ENCODE measurements around the gene BAZ2B. TPM values are rescaled to one million over a fixed set of nuclear protein-coding genes. Genes with fewer than 3 reads are reported as not detected.

Gene BAZ2B
- total RNA-seq, 3 donors from 2014 or later, result 58.9 to 98.1 (median 72.5) TPM

DNA sequence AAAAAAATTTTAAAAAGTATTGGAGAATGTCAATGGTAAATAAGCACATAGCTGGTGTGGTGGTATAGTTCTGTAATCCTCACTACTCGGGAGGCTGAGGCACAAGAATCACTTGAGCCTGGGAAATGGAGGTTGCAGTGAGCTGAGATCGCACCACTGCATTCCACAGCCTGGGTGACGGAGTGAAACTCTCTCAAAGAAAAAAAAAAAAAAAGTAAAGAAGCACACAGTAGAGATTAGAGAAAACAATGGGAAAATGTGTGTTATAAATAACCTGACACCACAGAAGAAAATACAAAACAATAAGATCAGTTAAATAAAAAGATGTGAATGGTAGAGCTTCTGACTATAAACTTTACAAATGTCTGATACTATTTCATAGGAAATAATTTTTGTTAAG lies 166.2 kb downstream of the BAZ2B start:
- no peaks in the 10 kb centered on the region for H3K9me3 ChIP-seq
- DNase-seq (no peak), ATAC-seq (no peak)
- no peaks in the 10 kb centered on the region for H3K36me3 ChIP-seq (ENCODE audit: low read depth)
- intact Hi-C loops (cut with DNase I, micrococcal nuclease), result no loop called here
- TF ChIP-seq, protein P1, sequence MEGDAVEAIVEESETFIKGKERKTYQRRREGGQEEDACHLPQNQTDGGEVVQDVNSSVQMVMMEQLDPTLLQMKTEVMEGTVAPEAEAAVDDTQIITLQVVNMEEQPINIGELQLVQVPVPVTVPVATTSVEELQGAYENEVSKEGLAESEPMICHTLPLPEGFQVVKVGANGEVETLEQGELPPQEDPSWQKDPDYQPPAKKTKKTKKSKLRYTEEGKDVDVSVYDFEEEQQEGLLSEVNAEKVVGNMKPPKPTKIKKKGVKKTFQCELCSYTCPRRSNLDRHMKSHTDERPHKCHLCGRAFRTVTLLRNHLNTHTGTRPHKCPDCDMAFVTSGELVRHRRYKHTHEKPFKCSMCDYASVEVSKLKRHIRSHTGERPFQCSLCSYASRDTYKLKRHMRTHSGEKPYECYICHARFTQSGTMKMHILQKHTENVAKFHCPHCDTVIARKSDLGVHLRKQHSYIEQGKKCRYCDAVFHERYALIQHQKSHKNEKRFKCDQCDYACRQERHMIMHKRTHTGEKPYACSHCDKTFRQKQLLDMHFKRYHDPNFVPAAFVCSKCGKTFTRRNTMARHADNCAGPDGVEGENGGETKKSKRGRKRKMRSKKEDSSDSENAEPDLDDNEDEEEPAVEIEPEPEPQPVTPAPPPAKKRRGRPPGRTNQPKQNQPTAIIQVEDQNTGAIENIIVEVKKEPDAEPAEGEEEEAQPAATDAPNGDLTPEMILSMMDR (IDR thresholded peaks at IDR 0.05), result no peak
- no peak overlapping the region for H3K4me3 ChIP-seq
- H3K4me1 ChIP-seq (ENCODE audit: low read depth), result no peaks in the 10 kb centered on the region

DNA sequence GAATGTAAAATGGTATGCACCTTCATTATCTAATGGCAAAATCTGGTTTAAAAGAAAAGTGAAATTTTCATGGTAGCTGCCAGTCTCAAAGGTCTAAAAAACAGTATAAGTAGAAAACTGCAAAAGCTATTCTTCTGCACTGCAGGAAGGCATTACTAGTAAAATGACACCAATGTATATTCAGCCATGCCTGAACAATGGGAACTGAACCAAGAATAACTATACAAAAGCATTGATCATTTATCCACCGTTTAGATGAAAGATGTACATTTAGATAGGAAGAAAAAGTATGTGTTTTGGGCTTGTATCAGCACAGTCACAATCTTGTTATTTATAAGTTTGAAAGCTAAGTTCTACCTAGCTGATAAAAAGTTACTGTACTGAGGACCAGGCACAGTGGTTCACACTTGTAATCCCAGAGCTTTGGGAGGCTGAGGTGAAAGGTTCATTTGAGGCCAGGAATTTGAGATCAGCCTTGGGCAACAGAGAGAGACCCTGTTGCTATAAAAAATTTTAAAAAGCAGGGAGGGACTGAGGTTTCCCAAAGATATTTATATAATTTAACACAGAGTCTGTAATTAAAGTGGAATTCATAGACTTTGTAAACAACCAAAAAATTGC lies 166.7 kb downstream of the BAZ2B start:
- TF ChIP-seq, protein P1 (IDR thresholded peaks at IDR 0.05), result no peak
- DNase-seq, result no peak

DNA sequence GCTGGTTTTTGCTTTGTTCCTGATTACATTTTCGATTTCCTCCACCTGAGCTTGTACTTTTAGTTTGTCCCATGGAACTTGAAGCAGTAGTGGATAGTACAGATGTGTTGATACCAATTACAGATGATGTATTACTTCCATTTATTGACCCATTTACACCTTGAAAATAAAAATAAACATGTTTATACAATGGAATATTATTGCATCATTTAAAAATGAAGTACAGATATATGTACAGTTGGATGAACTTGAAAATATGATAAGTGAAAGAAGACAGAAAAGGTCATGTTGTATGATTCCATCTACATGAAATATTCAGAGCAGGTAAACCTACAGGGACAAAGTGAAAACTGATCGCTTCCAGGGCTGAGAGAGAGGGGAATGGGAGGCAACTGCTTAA lies 169.5 kb downstream of the BAZ2B start:
- intact Hi-C loops (cut with DNase I, micrococcal nuclease), result no loop called here
- DNase-seq (no peak), ATAC-seq (no peak)
- TF ChIP-seq, protein P1 (IDR thresholded peaks at IDR 0.05), result no peak
- Histone ChIP-seq H3K4me3 (no peak overlapping the region), H3K9me3 (no peaks in the 10 kb centered on the region), H3K4me1 (ENCODE audit: low read depth) (no peaks in the 10 kb centered on the region), H3K36me3 (ENCODE audit: low read depth) (no peaks in the 10 kb centered on the region)

More for the DNA sequence above, 166.7 kb downstream of the BAZ2B start:
- Histone ChIP-seq H3K4me3 (no peak overlapping the region), H3K4me1 (ENCODE audit: low read depth) (no peaks in the 10 kb centered on the region), H3K9me3 (no peaks in the 10 kb centered on the region), H3K36me3 (ENCODE audit: low read depth) (no peaks in the 10 kb centered on the region)
- ATAC-seq, result no peak
- intact Hi-C loops (cut with DNase I, micrococcal nuclease), result no loop called here

- intact Hi-C loops (cut with DNase I, micrococcal nuclease), result no loop called here
- H3K9me3 ChIP-seq, result no peaks in the 10 kb centered on the region
- DNase-seq (no peak), ATAC-seq (no peak)
- no peaks in the 10 kb centered on the region for H3K36me3 ChIP-seq (ENCODE audit: low read depth)
- H3K4me3 ChIP-seq, result no peak overlapping the region
- TF ChIP-seq, protein P1 (IDR thresholded peaks at IDR 0.05), result no peak
- H3K4me1 ChIP-seq (ENCODE audit: low read depth), result no peaks in the 10 kb centered on the region
Observed at GRCh38 chr2:159446201-159446600, 170.1 kb downstream of the BAZ2B start.

DNA sequence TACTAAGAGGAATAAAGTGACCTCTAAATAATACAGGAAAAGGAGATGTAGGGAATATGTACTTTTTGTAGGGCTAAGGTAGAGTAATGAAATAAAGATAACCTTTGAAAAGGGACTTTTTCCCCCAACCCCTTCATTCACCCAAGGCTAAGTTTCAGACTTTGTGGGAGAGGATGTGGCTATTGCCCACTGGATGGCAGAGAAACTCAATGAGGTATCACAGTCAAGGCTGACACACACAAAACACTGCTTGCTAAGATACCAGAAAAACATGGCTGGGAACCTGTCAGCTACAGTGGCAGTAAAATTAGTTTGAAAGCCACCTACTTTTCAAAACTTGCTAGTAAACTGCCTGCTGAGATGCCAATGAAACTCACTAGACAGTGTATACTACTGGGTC lies 171.0 kb downstream of the BAZ2B start:
- Histone ChIP-seq H3K9me3 (no peaks in the 10 kb centered on the region), H3K36me3 (ENCODE audit: low read depth) (no peaks in the 10 kb centered on the region), H3K4me3 (no peak overlapping the region), H3K4me1 (ENCODE audit: low read depth) (no peaks in the 10 kb centered on the region)
- intact Hi-C loops (cut with DNase I, micrococcal nuclease), result no loop called here
- no peak for ATAC-seq
- DNase-seq, result no peak
- TF ChIP-seq, protein P1 (IDR thresholded peaks at IDR 0.05), result no peak

- no peak for DNase-seq
- intact Hi-C loops (cut with DNase I, micrococcal nuclease), result no loop called here
- TF ChIP-seq, protein P1 (IDR thresholded peaks at IDR 0.05), result no peak
- no peak overlapping the region for H3K4me3 ChIP-seq
- ATAC-seq, result no peak
- no peaks in the 10 kb centered on the region for H3K9me3 ChIP-seq
- no peaks in the 10 kb centered on the region for H3K36me3 ChIP-seq (ENCODE audit: low read depth)
- H3K4me1 ChIP-seq (ENCODE audit: low read depth), result no peaks in the 10 kb centered on the region
Observed at GRCh38 chr2:159444754-159445153, 171.6 kb downstream of the BAZ2B start.
